GM19463 (cell line): ENCODE results near the gene SHISA9.
"Not testable (repeated sequence)": the region's sequence is repeated elsewhere in the genome, so short reads cannot be mapped to it uniquely, and the experiment has no call there.

Experiments
- ATAC-seq: cut with Tn5 transposase; IDR thresholded peaks from one replicate; pipeline ENCODE4 v1.9.1; 2021; ENCODE audit warnings: mild to moderate bottlenecking, moderate library complexity; ENCODE audit not compliant: unreplicated experiment

The SHISA9 gene

DNA sequence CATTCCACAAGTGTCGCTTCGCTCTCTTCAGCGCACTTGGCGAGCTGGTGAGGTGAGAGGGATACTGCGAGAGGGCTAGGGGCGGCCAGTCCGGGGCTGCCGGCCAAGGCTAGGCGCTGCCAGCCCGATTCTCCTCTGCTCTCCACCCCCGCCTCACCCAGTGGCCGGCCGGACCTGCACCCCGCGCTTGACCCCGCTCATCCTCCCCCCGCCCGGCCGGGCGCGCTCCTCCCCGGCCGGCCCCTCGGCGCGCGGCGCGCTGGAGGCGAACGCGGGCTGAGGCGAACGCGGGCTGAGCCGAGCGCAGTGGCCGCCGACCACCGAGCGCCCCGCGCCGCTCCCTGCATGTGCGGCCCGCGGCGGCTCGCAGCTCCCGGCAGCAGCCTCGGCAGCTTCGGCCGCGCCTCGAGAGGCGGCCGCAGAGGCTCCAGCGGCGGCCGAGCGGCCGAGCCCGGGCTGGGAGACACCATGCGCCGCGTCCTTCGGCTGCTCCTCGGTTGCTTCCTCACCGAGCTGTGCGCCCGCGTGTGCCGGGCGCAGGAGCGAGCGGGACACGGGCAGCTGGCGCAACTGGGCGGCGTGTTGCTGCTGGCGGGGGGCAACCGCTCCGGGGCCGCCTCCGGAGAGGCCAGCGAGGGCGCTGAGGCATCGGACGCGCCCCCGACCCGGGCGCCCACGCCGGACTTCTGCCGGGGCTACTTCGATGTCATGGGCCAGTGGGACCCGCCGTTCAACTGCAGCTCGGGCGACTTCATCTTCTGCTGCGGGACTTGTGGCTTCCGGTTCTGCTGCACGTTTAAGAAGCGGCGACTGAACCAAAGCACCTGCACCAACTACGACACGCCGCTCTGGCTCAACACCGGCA lies at the start of gene SHISA9:
Gene SHISA9 (plus strand): TSS at position 2 of the 865 bp plus-strand sequence.
- no peak for ATAC-seq

DNA sequence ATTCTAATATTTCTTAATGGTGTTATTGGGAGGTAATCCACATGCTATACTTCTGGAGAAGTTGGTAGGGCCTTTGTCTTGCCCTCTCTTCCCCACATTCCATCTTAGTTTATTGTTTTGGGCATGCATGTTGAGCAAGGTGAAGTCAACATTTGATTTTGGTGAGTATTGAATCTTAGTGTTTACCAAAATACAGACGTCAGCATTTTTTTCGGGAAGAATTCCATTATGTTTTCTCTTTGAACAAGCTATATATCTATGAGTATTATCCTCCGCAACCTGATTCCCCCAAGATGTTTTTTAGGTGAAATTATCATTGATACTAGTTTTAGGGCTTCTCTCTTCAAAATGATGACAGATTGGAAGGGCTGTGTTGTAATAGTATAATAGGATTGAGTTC lies 47.4 kb upstream of the SHISA9 start:
- no peak for ATAC-seq

DNA sequence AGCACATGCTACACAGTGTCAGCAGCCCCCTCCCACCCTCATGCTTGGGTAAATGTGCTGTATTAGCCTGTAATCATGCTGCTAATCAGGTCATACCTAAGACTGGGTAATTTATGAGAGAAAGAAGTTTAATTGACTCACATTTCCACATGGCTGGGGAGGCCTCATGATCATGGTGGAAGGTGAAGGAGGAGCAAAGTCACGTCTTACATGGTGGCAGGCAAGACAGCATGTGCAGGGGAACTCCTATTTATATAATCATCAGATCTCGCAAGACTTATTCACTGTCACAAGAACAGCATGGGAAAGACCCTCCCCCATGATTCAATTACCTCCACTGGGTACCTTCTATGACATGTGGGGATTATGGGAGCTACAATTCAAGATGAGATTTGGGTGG lies 44.0 kb upstream of the SHISA9 start:
- ATAC-seq: not testable (repeated sequence)

DNA sequence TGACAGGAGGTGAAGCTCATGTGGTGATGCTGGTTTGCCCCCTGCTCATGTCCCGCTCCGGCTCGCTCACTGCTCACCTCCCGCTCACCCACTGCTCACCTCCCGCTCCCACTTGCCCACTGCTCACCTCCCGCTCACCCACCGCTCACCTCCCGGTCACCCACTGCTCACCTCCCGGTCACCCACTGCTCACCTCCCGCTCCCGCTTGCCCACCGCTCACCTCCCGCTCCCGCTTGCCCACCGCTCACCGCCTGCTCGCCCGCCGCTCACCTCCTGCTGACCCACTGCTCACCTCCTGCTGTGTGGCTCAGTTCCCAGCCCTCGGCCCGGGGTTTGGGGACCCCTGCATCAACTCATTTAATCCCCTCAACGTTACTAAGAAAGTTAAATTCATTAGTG lies 39.1 kb upstream of the SHISA9 start:
- ATAC-seq: no peak

DNA sequence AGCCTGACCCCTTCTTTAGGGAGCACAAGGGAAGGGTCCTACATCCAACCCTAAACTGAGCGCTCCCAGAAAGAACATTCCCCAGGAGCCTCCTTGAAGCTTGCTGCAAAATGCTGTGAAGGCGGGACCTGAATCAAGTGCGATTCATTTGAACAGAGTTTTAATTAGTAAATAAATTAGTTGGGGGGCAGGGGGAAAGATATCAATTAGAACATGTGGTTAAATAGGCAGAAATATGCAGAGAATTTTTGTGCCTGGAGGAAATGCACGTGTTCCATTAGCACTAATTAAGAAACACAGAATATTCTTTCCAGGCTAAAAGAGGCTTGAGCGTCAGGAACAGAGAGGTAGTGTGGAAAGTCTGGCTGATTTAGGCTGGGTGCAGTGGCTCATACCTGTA lies 38.5 kb upstream of the SHISA9 start:
- no peak for ATAC-seq

DNA sequence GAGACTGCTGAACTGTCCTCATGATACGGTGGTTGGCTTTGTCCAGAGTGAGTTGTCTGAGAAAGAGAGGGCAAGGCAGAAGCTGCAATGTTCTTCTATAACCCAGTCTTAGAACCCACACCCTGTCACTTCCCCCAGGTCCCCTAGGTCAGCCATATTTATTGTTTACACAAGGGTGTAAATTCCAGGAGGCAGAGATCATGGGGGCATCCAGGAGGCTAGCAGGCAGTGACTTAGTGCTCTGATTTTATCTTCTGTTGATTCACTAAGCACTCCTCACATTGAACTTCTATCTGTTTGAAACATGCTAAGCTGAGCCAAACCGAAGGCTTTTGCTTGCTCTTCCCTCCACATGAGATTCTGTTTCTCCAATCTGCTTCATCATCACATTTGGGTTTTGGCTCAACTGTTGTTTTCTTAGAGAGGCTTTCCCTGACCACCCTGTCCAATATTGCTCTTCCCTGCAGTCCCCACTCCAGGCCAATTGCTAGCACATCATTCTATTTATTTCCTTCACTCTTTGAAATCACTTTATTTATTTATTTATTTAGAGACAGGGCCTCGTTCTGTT lies 34.3 kb upstream of the SHISA9 start:
- ATAC-seq: no peak

DNA sequence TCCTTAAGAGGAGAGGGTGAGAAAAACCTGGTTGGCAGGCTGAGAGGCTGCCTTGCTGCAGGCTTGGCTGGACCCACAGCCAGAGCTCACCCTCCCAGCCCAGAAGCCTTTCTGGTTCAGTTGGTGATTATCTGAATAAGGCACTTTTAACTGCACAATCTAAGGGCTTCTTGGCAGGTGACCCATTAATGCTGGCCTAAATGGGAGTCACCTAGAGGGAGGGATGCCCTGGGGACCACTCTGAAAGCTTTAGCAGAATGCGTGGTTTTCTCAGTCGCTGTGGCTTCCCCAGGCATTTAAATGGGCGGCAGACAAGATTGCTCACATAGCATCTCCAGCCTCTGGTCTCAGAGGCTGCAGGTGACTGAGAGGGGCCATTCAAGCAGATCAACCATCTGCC lies 33.2 kb upstream of the SHISA9 start:
- no peak for ATAC-seq

DNA sequence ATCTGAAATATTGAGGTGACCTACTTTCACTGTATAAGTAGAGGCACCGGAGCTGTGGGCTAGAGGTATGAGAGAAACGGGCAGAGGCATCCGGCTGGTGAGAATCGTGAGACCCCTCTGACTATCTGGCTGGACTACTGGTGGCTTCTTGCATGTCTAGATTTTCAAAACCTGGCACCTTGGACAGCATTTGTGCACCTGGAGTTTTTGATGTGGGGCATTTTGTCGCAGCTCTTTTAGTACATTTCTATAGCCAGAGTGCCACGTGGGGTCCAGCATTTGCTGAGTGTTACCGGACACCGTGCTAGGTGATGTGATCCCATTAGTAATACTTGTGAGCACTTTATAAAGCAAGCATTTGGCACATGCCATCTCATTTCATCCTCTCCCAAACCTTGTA lies 32.6 kb upstream of the SHISA9 start:
- ATAC-seq: no peak

DNA sequence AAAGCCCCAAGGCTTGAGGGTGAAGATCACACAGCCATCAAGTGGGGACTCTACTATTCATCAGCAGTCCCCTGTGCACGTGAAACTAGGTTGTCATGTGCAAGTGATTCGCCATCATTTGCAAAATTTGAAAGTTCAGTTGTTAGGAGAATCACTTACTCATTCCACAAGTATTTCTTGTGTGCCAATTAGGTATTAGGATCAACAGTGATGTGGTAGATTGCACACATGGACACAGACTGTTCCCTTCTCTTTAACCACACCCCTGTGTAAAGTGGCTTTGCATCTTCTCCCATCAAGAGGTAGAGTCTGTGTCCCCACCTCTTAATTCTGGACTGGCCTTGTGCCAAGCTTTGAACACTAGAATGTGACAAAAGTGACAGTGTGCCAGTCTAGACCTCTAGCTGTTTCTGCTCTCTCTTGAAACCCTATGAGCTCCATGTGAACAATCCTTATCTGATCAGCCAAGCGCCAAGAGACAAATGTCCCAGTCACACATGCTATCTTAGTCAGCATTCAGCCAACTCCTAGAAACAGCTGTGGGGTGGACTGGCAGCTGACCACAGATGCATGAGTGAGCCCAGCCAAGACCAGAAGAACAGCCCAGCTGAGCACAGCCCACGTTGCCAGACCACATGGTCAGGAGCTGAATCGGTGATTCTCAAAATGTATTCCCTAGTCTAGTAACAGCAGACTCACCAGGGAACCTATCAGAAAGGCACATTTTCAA lies 31.5 kb upstream of the SHISA9 start:
- ATAC-seq: no peak

DNA sequence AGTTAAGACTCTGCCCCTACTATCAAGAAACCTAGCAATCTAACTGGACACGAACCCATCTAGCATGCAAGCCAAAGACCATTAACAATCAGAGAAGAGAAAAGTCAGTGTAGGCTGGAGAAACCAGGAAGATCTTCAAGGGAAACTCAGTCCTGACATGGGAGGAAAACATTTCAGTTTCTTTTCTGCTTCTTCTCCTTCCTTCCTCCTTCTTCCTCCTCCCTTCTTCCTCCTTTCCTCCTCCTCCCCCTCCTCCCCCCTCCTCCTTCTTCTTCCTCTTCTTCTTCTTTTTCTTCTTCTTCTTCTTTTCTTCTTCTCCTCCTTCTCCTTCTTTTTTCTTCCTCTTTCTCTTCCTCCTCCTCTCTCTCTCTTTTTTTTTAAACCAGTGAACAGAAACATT lies 29.6 kb upstream of the SHISA9 start:
- ATAC-seq: no peak

DNA sequence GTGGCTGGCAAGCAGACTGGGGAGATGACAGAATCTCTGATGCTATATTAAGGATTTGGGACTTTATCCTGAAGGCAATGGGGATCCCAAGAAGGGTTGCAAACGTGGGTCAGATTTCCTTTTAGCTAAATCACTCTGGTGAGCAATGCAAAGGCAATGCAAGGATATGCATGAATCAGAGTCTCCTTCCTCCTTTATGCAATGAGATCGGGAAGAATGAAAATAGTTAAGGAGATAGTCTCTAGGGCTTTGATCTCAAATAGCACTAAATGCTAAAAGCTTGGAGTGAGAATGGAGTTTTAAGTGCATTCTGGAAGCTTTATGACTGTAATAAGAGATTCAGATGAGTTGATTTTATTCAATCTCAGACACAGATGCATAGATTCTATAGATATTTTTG lies 27.2 kb upstream of the SHISA9 start:
- no peak for ATAC-seq

DNA sequence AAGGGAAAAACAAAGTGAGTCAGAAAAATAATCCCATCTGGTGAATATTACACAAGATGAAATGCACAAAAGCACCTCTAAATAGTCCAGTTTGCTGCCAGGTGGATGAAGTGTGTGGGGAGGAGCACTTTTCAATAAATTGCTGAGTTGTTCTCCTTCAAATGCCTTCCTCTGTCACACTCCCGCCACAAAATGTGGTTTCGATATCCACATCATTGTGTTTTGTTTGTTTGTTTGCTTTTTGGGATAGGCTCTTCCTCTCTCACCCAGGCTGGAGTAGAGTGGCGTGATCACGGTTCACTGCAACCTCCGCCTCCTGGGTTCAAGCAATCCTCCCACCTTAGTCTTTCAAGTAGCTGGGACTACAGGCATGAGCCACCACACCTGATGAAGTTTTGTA lies 24.6 kb upstream of the SHISA9 start:
- ATAC-seq: no peak

DNA sequence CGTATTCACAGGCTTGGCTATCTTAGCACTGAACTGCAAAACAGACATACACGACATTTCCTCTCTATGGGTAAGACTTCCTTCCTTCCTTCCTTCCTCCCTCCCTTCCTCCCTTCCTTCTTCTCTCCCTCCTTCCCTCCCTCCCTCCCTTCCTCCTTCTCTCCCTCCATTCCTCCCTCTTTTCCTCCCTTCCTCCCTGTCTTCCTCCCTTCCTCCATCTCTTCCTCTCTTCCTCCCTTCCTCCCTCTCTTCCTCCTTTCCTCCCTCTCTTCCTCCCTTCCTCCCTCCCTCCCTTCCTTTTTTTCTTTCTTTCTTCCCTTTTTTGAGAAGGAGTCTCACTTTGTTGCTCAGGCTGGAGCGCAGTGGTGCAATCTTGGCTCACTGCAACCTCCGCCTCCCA lies 22.4 kb upstream of the SHISA9 start:
- ATAC-seq: no peak

DNA sequence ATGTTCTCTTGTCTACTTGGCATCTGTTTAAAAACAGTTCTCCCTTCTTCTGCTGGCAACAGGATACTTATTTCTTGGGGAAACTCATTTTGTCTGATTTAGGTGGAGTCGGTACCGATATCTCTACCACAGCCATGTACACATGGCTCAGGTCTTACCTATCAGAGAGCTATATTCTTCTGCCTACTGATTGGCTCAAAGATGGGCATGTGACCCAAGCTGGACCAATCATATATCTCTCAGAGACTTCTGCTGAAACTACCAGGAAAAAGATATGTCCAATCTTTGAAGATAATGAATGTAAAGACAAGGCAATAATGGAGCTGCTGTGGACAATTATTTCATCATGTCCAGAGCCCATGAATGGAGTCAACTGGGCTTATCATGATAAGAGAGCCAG lies 21.6 kb upstream of the SHISA9 start:
- no peak for ATAC-seq

DNA sequence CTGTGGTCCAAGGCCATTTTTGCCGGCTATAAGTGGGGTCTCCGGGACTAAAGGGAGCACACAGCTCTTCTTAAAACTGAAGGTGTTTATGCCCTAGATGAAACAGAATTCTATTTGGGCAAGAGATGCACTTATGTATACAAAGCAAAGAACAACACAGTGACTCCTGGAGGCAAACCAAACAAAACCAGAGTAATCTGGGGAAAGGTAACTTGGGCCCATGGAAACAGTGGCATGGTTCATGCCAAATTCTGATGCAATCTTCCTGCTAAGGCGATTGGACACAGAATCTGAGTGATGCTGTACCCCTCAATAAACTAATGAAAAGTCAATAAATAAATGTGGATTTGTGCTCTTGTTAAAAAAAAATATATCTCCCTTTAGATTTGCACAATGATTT lies 20.2 kb upstream of the SHISA9 start:
- ATAC-seq: no peak

DNA sequence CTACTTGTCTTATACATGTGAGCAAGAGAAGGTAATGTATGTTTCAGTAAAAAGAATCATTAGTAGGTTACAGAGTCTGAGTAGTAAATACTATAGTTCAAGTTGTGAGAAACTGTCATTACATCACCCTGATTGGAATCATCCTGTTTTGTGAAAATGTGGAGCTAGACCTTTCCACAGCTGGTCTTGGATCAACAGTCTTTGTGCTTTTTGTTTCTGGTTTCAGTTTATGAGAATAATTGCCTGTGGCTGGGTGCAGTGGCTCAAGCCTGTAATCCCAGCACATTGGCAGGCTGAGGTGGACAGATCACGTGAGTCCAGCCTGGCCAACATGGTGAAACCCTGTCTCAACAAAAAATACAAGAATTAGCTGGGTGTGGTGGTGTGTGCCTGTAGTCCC lies 19.7 kb upstream of the SHISA9 start:
- ATAC-seq: no peak

DNA sequence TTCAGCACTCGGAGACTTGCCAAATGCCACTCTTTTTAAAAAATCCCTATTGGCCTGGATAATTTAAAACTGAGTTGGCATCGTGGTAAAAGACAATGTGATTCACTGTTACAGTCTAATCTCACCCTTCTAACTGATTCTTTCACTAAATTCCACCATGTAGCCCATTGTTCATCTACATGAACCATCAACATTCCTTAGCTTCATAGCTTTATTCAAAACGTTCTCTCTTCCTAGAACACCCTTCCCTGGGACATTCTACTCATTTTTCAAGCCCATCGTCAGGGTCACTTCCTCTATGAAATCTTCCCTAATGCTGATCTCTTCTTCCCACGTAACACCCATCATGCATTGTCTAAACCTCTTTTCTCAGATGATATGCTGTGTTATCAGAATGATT lies 15.7 kb upstream of the SHISA9 start:
- ATAC-seq: no peak

DNA sequence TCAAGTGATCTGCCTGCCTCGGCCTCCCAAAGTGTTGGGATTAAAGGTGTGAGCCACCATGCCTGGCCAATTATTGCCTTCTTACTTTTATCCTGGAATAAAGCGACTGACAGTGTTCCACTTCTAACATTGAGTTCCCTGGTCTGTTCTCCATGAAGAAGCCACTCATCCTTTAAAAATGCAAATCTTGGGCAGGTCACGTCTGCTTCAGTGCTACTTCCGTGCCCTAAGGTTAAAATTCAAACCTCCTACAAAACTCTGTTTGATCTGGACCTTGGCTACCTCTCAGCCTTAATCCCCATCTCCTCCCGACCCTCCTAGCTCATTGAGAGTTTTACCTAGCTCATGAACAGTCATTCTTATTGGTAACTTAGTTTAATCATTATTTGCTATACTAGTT lies 9.6 kb upstream of the SHISA9 start:
- no peak for ATAC-seq

DNA sequence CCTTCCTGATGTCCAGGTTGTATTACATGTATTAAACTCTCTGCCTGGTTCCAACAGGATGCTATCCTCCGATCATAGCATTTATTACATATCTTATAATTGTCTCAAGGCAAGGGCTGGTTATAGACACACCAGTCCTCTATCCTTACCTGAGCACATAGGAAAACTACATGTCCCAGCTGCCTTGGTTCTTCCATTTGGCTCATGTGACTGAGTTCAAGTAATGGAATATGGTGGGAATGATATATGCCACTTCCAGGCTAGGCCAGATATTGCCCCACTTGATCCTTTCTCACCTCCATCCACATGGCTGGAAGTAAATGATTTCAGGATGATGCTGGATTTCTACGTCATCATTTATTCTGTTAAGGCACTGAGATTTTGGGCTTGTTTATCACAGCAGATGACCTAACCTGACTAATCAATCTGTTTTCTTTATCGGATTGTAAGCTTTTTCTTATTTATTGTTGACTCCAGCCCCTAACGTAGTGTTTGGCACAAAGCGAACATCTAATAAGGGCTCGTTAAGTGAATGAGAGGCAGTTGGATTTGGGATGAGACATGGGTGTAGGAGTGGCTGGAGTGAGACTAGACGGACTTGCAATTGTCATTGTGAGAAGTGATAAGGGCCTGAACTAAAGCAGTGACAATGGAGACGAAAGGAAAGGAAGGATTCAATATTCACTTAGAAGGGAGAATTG lies 8.2 kb upstream of the SHISA9 start:
- no peak for ATAC-seq

DNA sequence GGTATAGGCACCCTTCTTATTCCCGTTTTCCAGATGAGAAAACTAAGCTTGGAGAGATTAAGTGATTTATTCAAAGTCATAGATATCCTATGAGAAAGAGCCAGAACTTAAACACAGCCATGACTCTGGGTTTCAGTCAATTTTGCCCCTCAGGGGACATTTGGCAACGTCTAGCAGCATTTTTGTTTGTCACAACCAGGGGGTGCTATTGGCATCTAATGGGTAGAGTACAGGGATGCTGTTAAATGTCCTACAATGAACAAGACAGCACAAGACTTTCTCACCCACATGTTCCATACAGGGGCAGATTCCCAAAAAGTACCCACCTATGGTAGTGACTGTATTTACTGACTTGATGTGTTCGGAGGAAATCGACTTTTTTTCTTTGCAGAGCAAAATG lies 4.8 kb upstream of the SHISA9 start:
- ATAC-seq: no peak

DNA sequence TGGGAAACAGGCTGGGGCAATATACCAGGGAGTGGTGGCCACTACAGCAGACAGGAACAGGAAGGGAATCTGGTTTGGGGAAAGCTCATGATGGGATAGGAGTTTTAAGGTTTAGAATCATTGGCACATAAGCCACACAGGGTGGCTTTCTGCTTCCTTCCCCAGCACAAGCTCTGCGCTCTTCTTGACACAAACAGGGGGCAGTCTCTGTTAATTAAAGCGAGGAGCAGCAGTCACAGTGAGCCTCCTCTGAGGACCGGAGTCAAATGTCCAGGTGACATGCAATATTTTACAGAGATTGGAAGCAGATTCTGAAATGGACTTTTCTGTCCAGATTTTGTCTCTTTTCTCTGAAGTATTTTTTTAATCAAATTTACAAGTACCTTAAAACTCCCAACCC lies 2.8 kb upstream of the SHISA9 start:
- ATAC-seq: no peak
